Testis (tissue), 3 donors: ENCODE data around the gene LRMDA. TPM values are rescaled to one million over a fixed set of nuclear protein-coding genes. Genes with fewer than 3 reads are reported as not detected.

ENCODE experiments used
- DNase-seq: peaks from one replicate; pipeline ENCODE4 v3.0.0-alpha.2; 2019
- H3K27ac ChIP-seq, 2 donors: fragments of 200-600 bp; sonication (generic); one replicate each; pipeline ENCODE4 v1.5.1; 2019
- H3K27me3 ChIP-seq: fragments of 200-600 bp; sonication (generic); one replicate; pipeline ENCODE4 v1.5.1; 2019
- H3K36me3 ChIP-seq: fragments of 200-600 bp; sonication (generic); one replicate; pipeline ENCODE4 v1.5.1; 2017; ENCODE audit warnings: low read depth; ENCODE audit errors: missing control alignments
- H3K4me1 ChIP-seq: fragments of 200-600 bp; sonication (generic); one replicate; pipeline ENCODE4 v1.5.1; 2019
- H3K4me3 ChIP-seq, 2 donors: fragments of 200-600 bp; sonication (generic); one replicate each; pipeline ENCODE4 v1.5.1; 2017 to 2019
- H3K9me3 ChIP-seq: fragments of 200-600 bp; sonication (generic); one replicate; pipeline ENCODE4 v1.5.1; 2017
- POLR2A ChIP-seq: fragments of 450-650 bp; IDR thresholded peaks from one replicate; pipeline ENCODE4 v1.6.1; 2017; ENCODE audit warnings: antibody characterized with exemption, mild to moderate bottlenecking, moderate library complexity
- WGBS, 2 donors: methylation state at CpG; one replicate each; pipeline ENCODE4 v1.1.5; 2018; 5-methylcytosine and 5-hydroxymethylcytosine counted together
- intact Hi-C: fragments of 100-400 bp; cut with DNase I; formaldehyde crosslinking; loops from one replicate; pipeline ENCODE4 v1.15.1; 2023; ENCODE audit warnings: low total_unique reads
- polyA plus RNA-seq: library from polyadenylated mRNA; stranded (reverse); fragments of 350-450 nt; fragmentation: Illumina TruSeq; extraction: RNeasy Lipid Tissue Mini Kit (QIAGEN cat#74804); gene quantifications from one replicate; pipeline ENCODE4 v1.2.3, GENCODE V29; 2014; ENCODE audit warnings: low read depth, low replicate concordance; ENCODE audit not compliant: insufficient read depth
- total RNA-seq, 2 donors: library from RNA; depleted of rRNA; stranded (reverse); fragments of >200 nt; gene quantifications; one replicate each; pipeline ENCODE4 v1.2.3, GENCODE V29; 2016
- TF ChIP-seq, protein P1 (sequence below), 3 experiments: fragments of 450-650 bp in 2 of 3; fragments of 200-600 bp in 1 of 3; sonication (generic) in 1 of 3; IDR thresholded peaks; one replicate each; pipeline ENCODE4 v1.5.1; 2016 to 2019; ENCODE audit warnings: antibody characterized with exemption in 3 of 3, mild to moderate bottlenecking in 2 of 3, moderate library complexity in 1 of 3

The LRMDA gene
- total and polyA plus RNA-seq, 3 donors from 2014 or later, result 7.6 to 13.8 (median 10.6) TPM

DNA sequence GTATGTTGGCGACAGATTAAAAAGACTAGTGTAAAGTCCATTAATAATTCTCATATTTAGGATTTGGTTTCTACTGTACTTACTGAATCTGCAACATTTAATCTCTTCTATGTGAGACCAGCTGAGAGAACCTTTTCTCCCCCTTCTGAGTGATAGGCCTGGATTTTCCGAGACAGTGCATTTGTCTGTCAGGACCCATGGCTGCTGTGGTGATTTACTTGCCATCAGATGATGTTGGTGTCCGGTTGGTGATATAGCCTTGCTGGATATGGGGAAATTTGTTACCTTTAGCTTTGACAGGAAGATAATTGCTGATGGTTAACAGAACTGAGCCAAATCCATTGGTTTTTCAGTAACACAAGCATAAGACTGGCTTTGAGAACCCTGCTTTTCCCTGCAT is 517.2 kb downstream of the LRMDA start:
- no peaks in the 10 kb centered on the region for H3K36me3 ChIP-seq
- WGBS, 2 donors, result 75 to 84% methylated on average over 3 of the region's 3 CpGs
- no peak for DNase-seq
- H3K4me1 ChIP-seq, result no peaks in the 10 kb centered on the region
- intact Hi-C loops, result no loop called here
- H3K27ac ChIP-seq, result no peak overlapping the region
- TF ChIP-seq, protein P1, sequence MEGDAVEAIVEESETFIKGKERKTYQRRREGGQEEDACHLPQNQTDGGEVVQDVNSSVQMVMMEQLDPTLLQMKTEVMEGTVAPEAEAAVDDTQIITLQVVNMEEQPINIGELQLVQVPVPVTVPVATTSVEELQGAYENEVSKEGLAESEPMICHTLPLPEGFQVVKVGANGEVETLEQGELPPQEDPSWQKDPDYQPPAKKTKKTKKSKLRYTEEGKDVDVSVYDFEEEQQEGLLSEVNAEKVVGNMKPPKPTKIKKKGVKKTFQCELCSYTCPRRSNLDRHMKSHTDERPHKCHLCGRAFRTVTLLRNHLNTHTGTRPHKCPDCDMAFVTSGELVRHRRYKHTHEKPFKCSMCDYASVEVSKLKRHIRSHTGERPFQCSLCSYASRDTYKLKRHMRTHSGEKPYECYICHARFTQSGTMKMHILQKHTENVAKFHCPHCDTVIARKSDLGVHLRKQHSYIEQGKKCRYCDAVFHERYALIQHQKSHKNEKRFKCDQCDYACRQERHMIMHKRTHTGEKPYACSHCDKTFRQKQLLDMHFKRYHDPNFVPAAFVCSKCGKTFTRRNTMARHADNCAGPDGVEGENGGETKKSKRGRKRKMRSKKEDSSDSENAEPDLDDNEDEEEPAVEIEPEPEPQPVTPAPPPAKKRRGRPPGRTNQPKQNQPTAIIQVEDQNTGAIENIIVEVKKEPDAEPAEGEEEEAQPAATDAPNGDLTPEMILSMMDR (IDR thresholded peaks at IDR 0.05), result no peak
- no peak for TF ChIP-seq POLR2A
- H3K9me3 ChIP-seq, result no peaks in the 10 kb centered on the region
- H3K4me3 ChIP-seq, result no peak overlapping the region
- no peaks in the 10 kb centered on the region for H3K27me3 ChIP-seq

DNA sequence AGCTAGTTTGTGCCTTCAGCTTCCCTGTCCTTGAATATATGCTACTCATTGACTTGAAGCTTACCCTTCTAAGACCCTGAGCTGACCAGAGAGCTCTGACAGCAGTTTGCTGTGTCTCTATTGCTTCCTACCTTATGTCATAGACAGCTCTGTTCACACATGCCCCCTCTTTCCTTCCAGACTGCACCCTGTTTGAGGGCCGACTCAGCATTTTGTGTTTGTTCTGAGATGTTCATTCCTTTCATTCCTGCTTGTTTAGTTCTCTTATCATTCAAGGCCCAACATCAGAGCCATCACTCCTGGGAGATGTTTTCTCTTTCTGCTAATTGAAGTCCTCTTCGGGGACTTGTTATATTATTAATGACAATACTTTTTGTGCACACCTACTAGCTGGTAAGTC is 518.9 kb downstream of the LRMDA start:
- 80 to 83% methylated on average over 2 of the region's 2 CpGs for WGBS, 2 donors
- Histone ChIP-seq H3K4me3 (no peak overlapping the region), H3K4me1 (no peaks in the 10 kb centered on the region), H3K27me3 (no peaks in the 10 kb centered on the region), H3K27ac (no peak overlapping the region), H3K9me3 (no peaks in the 10 kb centered on the region), H3K36me3 (no peaks in the 10 kb centered on the region)
- TF ChIP-seq, protein P1 (IDR thresholded peaks at IDR 0.05), result no peak
- TF ChIP-seq POLR2A, result no peak
- DNase-seq, result no peak
- intact Hi-C loops, result no loop called here

DNA sequence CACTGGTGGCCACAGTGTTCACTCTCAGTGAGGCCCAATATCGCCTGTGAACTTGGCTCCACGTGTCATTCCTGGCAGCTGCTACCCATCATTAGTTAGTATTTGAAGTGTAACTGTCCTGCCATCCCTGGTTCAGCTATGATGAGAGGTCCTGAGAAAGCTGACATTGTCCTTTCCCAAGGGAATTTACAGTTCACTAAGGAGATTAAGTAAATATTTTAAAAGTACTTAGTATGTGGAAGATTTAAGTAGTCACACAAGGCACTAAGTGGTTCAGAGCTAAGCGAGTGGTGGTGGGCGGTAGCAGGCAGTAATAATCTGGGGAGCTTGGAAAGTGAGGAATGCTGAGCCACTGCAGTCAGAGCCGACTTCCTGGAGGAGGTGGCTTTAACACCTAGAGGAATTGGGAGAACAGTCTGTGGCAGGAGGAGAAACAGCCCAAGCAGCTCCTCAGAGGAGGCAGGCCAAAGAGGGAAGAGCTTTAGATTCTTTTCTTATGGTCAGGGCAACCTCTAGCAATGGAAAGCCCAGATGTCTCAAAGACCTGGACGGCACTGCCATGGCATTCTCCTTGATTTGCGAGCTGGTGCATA is 519.7 kb downstream of the LRMDA start:
- WGBS, 2 donors, result 82 to 83% methylated on average over 7 of the region's 7 CpGs
- H3K4me3 ChIP-seq, result no peak overlapping the region
- no peaks in the 10 kb centered on the region for H3K9me3 ChIP-seq
- intact Hi-C loops, result no loop called here
- no peak for DNase-seq
- H3K36me3 ChIP-seq, result no peaks in the 10 kb centered on the region
- no peak overlapping the region for H3K27ac ChIP-seq
- no peaks in the 10 kb centered on the region for H3K4me1 ChIP-seq
- no peak for TF ChIP-seq POLR2A
- TF ChIP-seq, protein P1 (IDR thresholded peaks at IDR 0.05), result no peak
- H3K27me3 ChIP-seq, result no peaks in the 10 kb centered on the region

DNA sequence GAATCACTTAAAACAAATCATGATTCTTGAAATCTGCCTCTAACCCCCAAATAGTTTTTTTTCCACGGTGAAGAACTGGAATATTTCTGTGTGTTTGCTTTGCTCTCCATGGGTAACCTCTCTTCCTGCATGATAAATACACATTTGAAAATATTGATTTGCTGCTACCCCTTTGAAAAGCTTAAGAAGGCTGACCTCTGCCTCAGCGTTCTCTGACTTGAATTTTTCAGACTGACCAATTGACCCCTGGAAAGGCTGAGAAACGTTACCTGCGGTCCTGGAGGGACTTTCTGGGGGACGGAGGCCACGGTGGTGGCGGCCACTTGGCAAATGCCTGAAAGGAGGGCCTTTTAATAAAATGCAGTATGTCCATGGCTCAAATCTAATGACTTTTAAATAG is 520.2 kb downstream of the LRMDA start:
- intact Hi-C loops, result no loop called here

DNA sequence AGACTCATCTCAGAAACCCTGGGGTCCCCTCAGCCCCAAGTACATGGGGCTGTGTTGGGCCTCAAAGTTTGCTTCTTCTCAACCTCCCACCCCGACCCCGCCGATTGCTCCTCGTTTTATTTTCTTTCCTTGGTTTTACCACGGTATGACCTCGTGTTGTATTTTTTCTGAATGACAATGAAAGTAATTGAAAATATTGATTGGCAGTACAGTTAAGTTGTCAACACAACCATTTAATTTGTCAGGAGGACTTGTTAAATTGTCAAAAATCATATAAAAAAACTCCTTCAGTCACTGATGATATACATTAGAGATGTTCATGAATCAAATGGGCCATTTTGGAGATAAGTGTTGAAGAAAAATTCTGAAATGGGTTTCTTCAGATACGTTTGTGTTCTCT is 520.7 kb downstream of the LRMDA start:
- 81 to 86% methylated on average over 7 of the region's 7 CpGs for WGBS, 2 donors
- no peak overlapping the region for H3K4me3 ChIP-seq
- H3K9me3 ChIP-seq, result no peaks in the 10 kb centered on the region
- intact Hi-C loops, result no loop called here
- no peaks in the 10 kb centered on the region for H3K36me3 ChIP-seq
- no peak for DNase-seq
- H3K4me1 ChIP-seq, result no peaks in the 10 kb centered on the region
- H3K27me3 ChIP-seq, result no peaks in the 10 kb centered on the region
- TF ChIP-seq, protein P1 (IDR thresholded peaks at IDR 0.05), result no peak
- TF ChIP-seq POLR2A, result no peak
- H3K27ac ChIP-seq, result no peak overlapping the region

More for the DNA sequence above, 520.2 kb downstream of the LRMDA start:
- TF ChIP-seq, protein P1 (IDR thresholded peaks at IDR 0.05), result no peak
- Histone ChIP-seq H3K27me3 (no peaks in the 10 kb centered on the region), H3K9me3 (no peaks in the 10 kb centered on the region), H3K4me1 (no peaks in the 10 kb centered on the region), H3K4me3 (no peak overlapping the region), H3K27ac (no peak overlapping the region), H3K36me3 (no peaks in the 10 kb centered on the region)
- WGBS, 2 donors, result 87 to 89% methylated on average over 7 of the region's 7 CpGs
- no peak for DNase-seq
